ENCODE measurements around the gene LIPF. TPM values are rescaled to one million over a fixed set of nuclear protein-coding genes. Genes with fewer than 3 reads are reported as not detected.

The LIPF gene
- polyA plus RNA-seq, 1 of the 3 experiments (the other 2 are of a cell fraction): 0.07 TPM

DNA sequence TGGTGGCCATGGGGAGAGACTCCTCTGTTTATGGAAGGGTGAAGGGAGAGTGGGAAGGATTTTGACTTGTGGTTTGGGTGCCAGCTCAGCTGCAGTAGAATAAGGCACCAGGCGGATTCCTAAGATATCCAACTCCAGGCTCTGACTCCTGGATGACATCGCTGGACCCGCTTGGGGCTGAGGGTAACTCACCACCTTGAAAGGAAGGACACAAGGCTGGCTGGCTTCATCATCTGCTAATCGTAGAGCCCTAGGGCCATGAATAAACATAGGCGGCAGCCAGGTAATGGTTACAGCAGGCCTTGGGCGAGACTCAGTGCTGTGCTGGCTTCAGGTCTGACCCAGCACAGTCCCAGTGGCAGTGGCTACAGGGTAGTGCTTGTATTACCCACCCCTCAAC is 25.1 kb downstream of the LIPF start:
- H3K9me3 ChIP-seq: no peaks in the 10 kb centered on the region
- no peak overlapping the region for H3K4me3 ChIP-seq (ENCODE audit: low read depth in 2 of 2, low read length in 1 of 2)
- no peak overlapping the region for H3K9ac ChIP-seq
- 87% methylated on average over 5 of the region's 6 CpGs for WGBS (ENCODE audit: low lambda C conversion rate)
- no peaks in the 10 kb centered on the region; a peak in 1 of 4 replicates for H3K4me1 ChIP-seq (ENCODE audit: control insufficient read depth in 1 of 2, insufficient read depth in 2 of 2, low read depth in 1 of 2, low read length in 1 of 2)
- no peak for TF ChIP-seq PBX3 (IDR thresholded peaks at IDR 0.05)
- TF ChIP-seq, protein P1, sequence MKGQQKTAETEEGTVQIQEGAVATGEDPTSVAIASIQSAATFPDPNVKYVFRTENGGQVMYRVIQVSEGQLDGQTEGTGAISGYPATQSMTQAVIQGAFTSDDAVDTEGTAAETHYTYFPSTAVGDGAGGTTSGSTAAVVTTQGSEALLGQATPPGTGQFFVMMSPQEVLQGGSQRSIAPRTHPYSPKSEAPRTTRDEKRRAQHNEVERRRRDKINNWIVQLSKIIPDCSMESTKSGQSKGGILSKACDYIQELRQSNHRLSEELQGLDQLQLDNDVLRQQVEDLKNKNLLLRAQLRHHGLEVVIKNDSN (IDR thresholded peaks at IDR 0.05; ENCODE audit: borderline replicate concordance, low read depth): no peak
- TF ChIP-seq TEAD4 (IDR thresholded peaks at IDR 0.05; ENCODE audit: borderline replicate concordance, insufficient read depth): no peak
- TF ChIP-seq, protein P2, sequence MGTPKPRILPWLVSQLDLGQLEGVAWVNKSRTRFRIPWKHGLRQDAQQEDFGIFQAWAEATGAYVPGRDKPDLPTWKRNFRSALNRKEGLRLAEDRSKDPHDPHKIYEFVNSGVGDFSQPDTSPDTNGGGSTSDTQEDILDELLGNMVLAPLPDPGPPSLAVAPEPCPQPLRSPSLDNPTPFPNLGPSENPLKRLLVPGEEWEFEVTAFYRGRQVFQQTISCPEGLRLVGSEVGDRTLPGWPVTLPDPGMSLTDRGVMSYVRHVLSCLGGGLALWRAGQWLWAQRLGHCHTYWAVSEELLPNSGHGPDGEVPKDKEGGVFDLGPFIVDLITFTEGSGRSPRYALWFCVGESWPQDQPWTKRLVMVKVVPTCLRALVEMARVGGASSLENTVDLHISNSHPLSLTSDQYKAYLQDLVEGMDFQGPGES (IDR thresholded peaks at IDR 0.05; ENCODE audit: low read depth, low read length): no peak
- no peak for TF ChIP-seq GABPA (IDR thresholded peaks at IDR 0.05; ENCODE audit: low read depth)
- no peak for TF ChIP-seq MXI1 (IDR thresholded peaks at IDR 0.05; ENCODE audit: low read depth, low read length)
- TF ChIP-seq TAF1 (IDR thresholded peaks at IDR 0.05; ENCODE audit: borderline replicate concordance, low read depth, low read length): no peak
- no peak for TF ChIP-seq RFX5 (IDR thresholded peaks at IDR 0.05; ENCODE audit: low read length)
- TF ChIP-seq SIN3A (IDR thresholded peaks at IDR 0.05; ENCODE audit: borderline replicate concordance, low read depth, low read length): no peak
- no peak for TF ChIP-seq RAD21 (IDR thresholded peaks at IDR 0.05; ENCODE audit: low read length)
- no peak for TF ChIP-seq MEF2A (IDR thresholded peaks at IDR 0.05; ENCODE audit: borderline replicate concordance, low read depth)
- TF ChIP-seq RXRA (IDR thresholded peaks at IDR 0.05; ENCODE audit: borderline replicate concordance, low read depth): no peak
- no peak for TF ChIP-seq JUND (IDR thresholded peaks at IDR 0.05)
- no peak for TF ChIP-seq GATA2 (CRISPR knock-in tag; IDR thresholded peaks at IDR 0.05)
- POLR2A ChIA-PET: no interaction called here
- no peak for DNase-seq
- H3K9me2 ChIP-seq: no peaks in the 10 kb centered on the region
- no peaks in the 10 kb centered on the region for H3K36me3 ChIP-seq (replicated peaks in 1 of 2; ENCODE audit: control insufficient read depth in 1 of 2, insufficient read depth in 2 of 2, low read length in 1 of 2)
- H2AFZ ChIP-seq (ENCODE audit: low read depth): no peak overlapping the region
- CTCF ChIA-PET: interaction anchor here (0.6 to 3.2 kb wide), 6 partner anchors 10 to 125 kb away, joined by 3 to 16 read pairs (median 10); no protein-coding TSS in a partner anchor
- H3K4me2 ChIP-seq: no peak overlapping the region
- H3K79me2 ChIP-seq (ENCODE audit: insufficient read depth): no peaks in the 10 kb centered on the region
- H4K20me1 ChIP-seq (ENCODE audit: insufficient read depth): no peaks in the 10 kb centered on the region
- H3K27ac ChIP-seq (ENCODE audit: low read depth in 2 of 2, low read length in 1 of 2): no peak overlapping the region
- no peaks in the 10 kb centered on the region for H3K27me3 ChIP-seq (ENCODE audit: insufficient read depth)
- peaks cover 6% of the 10 kb centered on the region for H3F3A ChIP-seq (replicated peaks; ENCODE audit: insufficient read depth)

- no peak for TF ChIP-seq RCOR1 (IDR thresholded peaks at IDR 0.05; ENCODE audit: low read length)
- TF ChIP-seq CTCF (IDR thresholded peaks at IDR 0.05): peak; percentile 45
- TF ChIP-seq, protein P3, sequence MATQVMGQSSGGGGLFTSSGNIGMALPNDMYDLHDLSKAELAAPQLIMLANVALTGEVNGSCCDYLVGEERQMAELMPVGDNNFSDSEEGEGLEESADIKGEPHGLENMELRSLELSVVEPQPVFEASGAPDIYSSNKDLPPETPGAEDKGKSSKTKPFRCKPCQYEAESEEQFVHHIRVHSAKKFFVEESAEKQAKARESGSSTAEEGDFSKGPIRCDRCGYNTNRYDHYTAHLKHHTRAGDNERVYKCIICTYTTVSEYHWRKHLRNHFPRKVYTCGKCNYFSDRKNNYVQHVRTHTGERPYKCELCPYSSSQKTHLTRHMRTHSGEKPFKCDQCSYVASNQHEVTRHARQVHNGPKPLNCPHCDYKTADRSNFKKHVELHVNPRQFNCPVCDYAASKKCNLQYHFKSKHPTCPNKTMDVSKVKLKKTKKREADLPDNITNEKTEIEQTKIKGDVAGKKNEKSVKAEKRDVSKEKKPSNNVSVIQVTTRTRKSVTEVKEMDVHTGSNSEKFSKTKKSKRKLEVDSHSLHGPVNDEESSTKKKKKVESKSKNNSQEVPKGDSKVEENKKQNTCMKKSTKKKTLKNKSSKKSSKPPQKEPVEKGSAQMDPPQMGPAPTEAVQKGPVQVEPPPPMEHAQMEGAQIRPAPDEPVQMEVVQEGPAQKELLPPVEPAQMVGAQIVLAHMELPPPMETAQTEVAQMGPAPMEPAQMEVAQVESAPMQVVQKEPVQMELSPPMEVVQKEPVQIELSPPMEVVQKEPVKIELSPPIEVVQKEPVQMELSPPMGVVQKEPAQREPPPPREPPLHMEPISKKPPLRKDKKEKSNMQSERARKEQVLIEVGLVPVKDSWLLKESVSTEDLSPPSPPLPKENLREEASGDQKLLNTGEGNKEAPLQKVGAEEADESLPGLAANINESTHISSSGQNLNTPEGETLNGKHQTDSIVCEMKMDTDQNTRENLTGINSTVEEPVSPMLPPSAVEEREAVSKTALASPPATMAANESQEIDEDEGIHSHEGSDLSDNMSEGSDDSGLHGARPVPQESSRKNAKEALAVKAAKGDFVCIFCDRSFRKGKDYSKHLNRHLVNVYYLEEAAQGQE (IDR thresholded peaks at IDR 0.05; ENCODE audit: low read depth, low read length): no peak
- TF ChIP-seq, protein P4, sequence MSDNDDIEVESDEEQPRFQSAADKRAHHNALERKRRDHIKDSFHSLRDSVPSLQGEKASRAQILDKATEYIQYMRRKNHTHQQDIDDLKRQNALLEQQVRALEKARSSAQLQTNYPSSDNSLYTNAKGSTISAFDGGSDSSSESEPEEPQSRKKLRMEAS (IDR thresholded peaks at IDR 0.05; ENCODE audit: low read depth): no peak
- no peak for TF ChIP-seq MXI1 (IDR thresholded peaks at IDR 0.05; ENCODE audit: low read depth, low read length)
- no peak for TF ChIP-seq RXRA (IDR thresholded peaks at IDR 0.05; ENCODE audit: borderline replicate concordance, low read depth)
- no peak overlapping the region for H3K4me3 ChIP-seq (ENCODE audit: low read depth in 2 of 2, low read length in 1 of 2)
- H3K9ac ChIP-seq: no peak overlapping the region
- H3K9me3 ChIP-seq: no peaks in the 10 kb centered on the region
- H3K36me3 ChIP-seq (replicated peaks in 1 of 2; ENCODE audit: control insufficient read depth in 1 of 2, insufficient read depth in 2 of 2, low read length in 1 of 2): no peaks in the 10 kb centered on the region
- DNase-seq: no peak
- no peaks in the 10 kb centered on the region for H4K20me1 ChIP-seq (ENCODE audit: insufficient read depth)
- peaks cover 6% of the 10 kb centered on the region for H3F3A ChIP-seq (replicated peaks; ENCODE audit: insufficient read depth)
- no peaks in the 10 kb centered on the region for H3K9me2 ChIP-seq
- no peaks in the 10 kb centered on the region for H3K27me3 ChIP-seq (ENCODE audit: insufficient read depth)
- H3K79me2 ChIP-seq (ENCODE audit: insufficient read depth): no peaks in the 10 kb centered on the region
- no peaks in the 10 kb centered on the region for H3K4me1 ChIP-seq (ENCODE audit: control insufficient read depth in 1 of 2, insufficient read depth in 2 of 2, low read depth in 1 of 2, low read length in 1 of 2)
- 87% methylated on average over 4 of the region's 4 CpGs for WGBS (ENCODE audit: low lambda C conversion rate)
- H2AFZ ChIP-seq (ENCODE audit: low read depth): peak overlapping the region; percentile 57; the same call in 1 of the 2 replicates
- no peak overlapping the region for H3K27ac ChIP-seq (ENCODE audit: low read depth in 2 of 2, low read length in 1 of 2)
- ChIA-PET POLR2A (no interaction called here), CTCF (interaction anchor here (0.7 to 3.0 kb wide), 11 partner anchors 9 to 843 kb away, joined by 3 to 11 read pairs (median 3); no protein-coding TSS in a partner anchor)
- H3K4me2 ChIP-seq: no peak overlapping the region
Observed at GRCh38 chr10:88693392-88694020, 29.3 kb downstream of the LIPF start.

Measured in SK-N-SH (cell line).